Measurements from ENCODE around the gene ACP5. TPM values are rescaled to one million over a fixed set of nuclear protein-coding genes. Genes with fewer than 3 reads are reported as not detected.

Gene ACP5
- total and polyA plus RNA-seq, 3 experiments from 2014 or later = 5.7 to 11.8 (median 5.7) TPM

GRCh38 chr19:11594084-11594483 lies 16.6 kb upstream of the ACP5 start:
- H3K4me1 Mint-ChIP-seq = peaks cover 10 to 18% (median 12%) of the 10 kb centered on the region in 3 donors
- ChIA-PET POLR2A (interaction anchor here (0.9 kb wide), 1 partner anchor 40 kb away, joined by 5 read pairs; no protein-coding TSS in a partner anchor), CTCF (interaction anchor here (1.0 kb wide), 1 partner anchor 58 kb away, joined by 3 read pairs; no protein-coding TSS in a partner anchor)
- H3K4me3 Mint-ChIP-seq = no peak overlapping the region
- H3K9me3 Mint-ChIP-seq = no peaks in the 10 kb centered on the region
- DNase-seq = no peak
- peaks cover 21% of the 10 kb centered on the region for H3K4me1 ChIP-seq (ENCODE audit: insufficient read depth, low read length)
- peaks cover 0 to 5% (median 0%) of the 10 kb centered on the region in 3 donors for H3K36me3 Mint-ChIP-seq
- H3K27me3 ChIP-seq (ENCODE audit: insufficient read depth, low read length, poor library complexity, severe bottlenecking) = no peaks in the 10 kb centered on the region
- no peaks in the 10 kb centered on the region for H3K36me3 ChIP-seq (ENCODE audit: insufficient read depth, low read length)
- H3K27me3 Mint-ChIP-seq = no peaks in the 10 kb centered on the region
- no peak overlapping the region for H3K4me3 ChIP-seq (ENCODE audit: low read length)
- no peak overlapping the region for H3K27ac ChIP-seq (ENCODE audit: low read depth, low read length)
- no peaks in the 10 kb centered on the region for H3K9me3 ChIP-seq (ENCODE audit: low read length)
- peak overlapping the region in 2 of 8 donors; percentile 19 to 22 for H3K27ac Mint-ChIP-seq

- DNase-seq = no peak
- no peak overlapping the region for H3K27ac ChIP-seq (ENCODE audit: low read depth, low read length)
- H3K4me1 ChIP-seq (ENCODE audit: insufficient read depth, low read length) = no peaks in the 10 kb centered on the region
- Mint-ChIP-seq H3K27ac (peak overlapping the region in 6 of 8 donors; percentile 34 to 91 (median 58)), H3K27me3 (no peaks in the 10 kb centered on the region), H3K4me1 (peaks cover 2 to 4% (median 4%) of the 10 kb centered on the region in 3 donors), H3K36me3 (no peaks in the 10 kb centered on the region), H3K9me3 (no peaks in the 10 kb centered on the region), H3K4me3 (peak overlapping the region in 1 of 7 donors; percentile 14)
- CTCF ChIA-PET = interaction anchor here (0.6 to 1.6 kb wide), 5 partner anchors 15 to 105 kb away, joined by 3 to 13 read pairs (median 4); partner anchors contain the start of gene ELOF1
- no peak overlapping the region for H3K4me3 ChIP-seq (ENCODE audit: low read length)
- no peaks in the 10 kb centered on the region for H3K9me3 ChIP-seq (ENCODE audit: low read length)
- POLR2A ChIA-PET = no interaction called here
- no peaks in the 10 kb centered on the region for H3K27me3 ChIP-seq (ENCODE audit: insufficient read depth, low read length, poor library complexity, severe bottlenecking)
- H3K36me3 ChIP-seq (ENCODE audit: insufficient read depth, low read length) = no peaks in the 10 kb centered on the region
Observed at GRCh38 chr19:11587975-11588631, 10.7 kb upstream of the ACP5 start.

GRCh38 chr19:11587302-11587974 lies 10.0 kb upstream of the ACP5 start:
- Mint-ChIP-seq H3K27me3 (no peaks in the 10 kb centered on the region), H3K36me3 (no peaks in the 10 kb centered on the region), H3K4me3 (peak overlapping the region in 1 of 7 donors; percentile 14), H3K4me1 (peaks cover 2 to 4% (median 4%) of the 10 kb centered on the region in 3 donors), H3K27ac (peak overlapping the region in 4 of 8 donors; percentile 34 to 91 (median 57)), H3K9me3 (no peaks in the 10 kb centered on the region)
- DNase-seq = peak; percentile 64 to 83 (median 68)
- ChIA-PET POLR2A (no interaction called here), CTCF (interaction anchor here (1.0 to 1.6 kb wide), 4 partner anchors 15 to 105 kb away, joined by 4 to 13 read pairs (median 4); partner anchors contain the start of gene ELOF1)
- H3K27ac ChIP-seq (ENCODE audit: low read depth, low read length) = no peak overlapping the region
- no peaks in the 10 kb centered on the region for H3K36me3 ChIP-seq (ENCODE audit: insufficient read depth, low read length)
- H3K4me1 ChIP-seq (ENCODE audit: insufficient read depth, low read length) = no peaks in the 10 kb centered on the region
- H3K27me3 ChIP-seq (ENCODE audit: insufficient read depth, low read length, poor library complexity, severe bottlenecking) = no peaks in the 10 kb centered on the region
- no peak overlapping the region for H3K4me3 ChIP-seq (ENCODE audit: low read length)
- no peaks in the 10 kb centered on the region for H3K9me3 ChIP-seq (ENCODE audit: low read length)

- peaks cover 7 to 14% (median 13%) of the 10 kb centered on the region in 3 donors for H3K4me1 Mint-ChIP-seq
- DNase-seq = no peak
- H3K9me3 Mint-ChIP-seq = no peaks in the 10 kb centered on the region
- H3K36me3 ChIP-seq (ENCODE audit: insufficient read depth, low read length) = no peaks in the 10 kb centered on the region
- H3K27ac ChIP-seq (ENCODE audit: low read depth, low read length) = no peak overlapping the region
- H3K9me3 ChIP-seq (ENCODE audit: low read length) = no peaks in the 10 kb centered on the region
- ChIA-PET CTCF (interaction anchor here (1.5 to 1.6 kb wide), 2 partner anchors 50 to 91 kb away, joined by 3 to 7 read pairs; no protein-coding TSS in a partner anchor), POLR2A (no interaction called here)
- H3K27ac Mint-ChIP-seq = no peak overlapping the region
- H3K4me3 Mint-ChIP-seq = no peak overlapping the region
- H3K27me3 Mint-ChIP-seq = no peaks in the 10 kb centered on the region
- peaks cover 7% of the 10 kb centered on the region for H3K4me1 ChIP-seq (ENCODE audit: insufficient read depth, low read length)
- no peaks in the 10 kb centered on the region for H3K36me3 Mint-ChIP-seq
- H3K27me3 ChIP-seq (ENCODE audit: insufficient read depth, low read length, poor library complexity, severe bottlenecking) = no peaks in the 10 kb centered on the region
- no peak overlapping the region for H3K4me3 ChIP-seq (ENCODE audit: low read length)
Observed at GRCh38 chr19:11586331-11586730, 8.9 kb upstream of the ACP5 start.

GRCh38 chr19:11581740-11582139 lies 4.3 kb upstream of the ACP5 start:
- peak overlapping the region; percentile 57 to 83 (median 74) for H3K4me3 Mint-ChIP-seq
- H3K4me3 ChIP-seq (ENCODE audit: low read length) = peak overlapping the region; percentile 7
- H3K9me3 ChIP-seq (ENCODE audit: low read length) = no peaks in the 10 kb centered on the region
- H3K4me1 ChIP-seq (ENCODE audit: insufficient read depth, low read length) = peaks cover 47% of the 10 kb centered on the region
- peaks cover 0 to 5% (median 0%) of the 10 kb centered on the region in 3 donors for H3K36me3 Mint-ChIP-seq
- H3K36me3 ChIP-seq (ENCODE audit: insufficient read depth, low read length) = no peaks in the 10 kb centered on the region
- POLR2A ChIA-PET = interaction anchor here (0.7 kb wide), 1 partner anchor 1058 kb away, joined by 4 read pairs; no protein-coding TSS in a partner anchor
- H3K27ac ChIP-seq (ENCODE audit: low read depth, low read length) = peak overlapping the region; percentile 51
- peaks cover 18 to 38% (median 22%) of the 10 kb centered on the region in 3 donors for H3K4me1 Mint-ChIP-seq
- CTCF ChIA-PET = interaction anchor here (0.7 to 2.1 kb wide), 5 partner anchors 8 to 200 kb away, joined by 3 to 14 read pairs (median 3); partner anchors contain the start of gene ELOF1
- DNase-seq = peak in 2 of 5 donors; percentile 24 to 56
- no peaks in the 10 kb centered on the region for H3K27me3 Mint-ChIP-seq
- no peaks in the 10 kb centered on the region for H3K9me3 Mint-ChIP-seq
- H3K27ac Mint-ChIP-seq = peak overlapping the region; percentile 46 to 98 (median 84)
- no peaks in the 10 kb centered on the region for H3K27me3 ChIP-seq (ENCODE audit: insufficient read depth, low read length, poor library complexity, severe bottlenecking)

GRCh38 chr19:11580116-11580515 lies 2.7 kb upstream of the ACP5 start:
- Histone ChIP-seq H3K27ac (ENCODE audit: low read depth, low read length) (no peak overlapping the region), H3K27me3 (ENCODE audit: insufficient read depth, low read length, poor library complexity, severe bottlenecking) (no peaks in the 10 kb centered on the region), H3K4me1 (ENCODE audit: insufficient read depth, low read length) (peaks cover 47% of the 10 kb centered on the region), H3K36me3 (ENCODE audit: insufficient read depth, low read length) (no peaks in the 10 kb centered on the region), H3K4me3 (ENCODE audit: low read length) (no peak overlapping the region), H3K9me3 (ENCODE audit: low read length) (no peaks in the 10 kb centered on the region)
- Mint-ChIP-seq H3K27ac (peak overlapping the region in 1 of 8 donors; percentile 47), H3K4me1 (peaks cover 18 to 43% (median 22%) of the 10 kb centered on the region in 3 donors), H3K4me3 (peak overlapping the region in 2 of 7 donors; percentile 23 to 37), H3K36me3 (peaks cover 0 to 15% (median 1%) of the 10 kb centered on the region in 3 donors), H3K27me3 (no peaks in the 10 kb centered on the region), H3K9me3 (no peaks in the 10 kb centered on the region)
- ChIA-PET POLR2A (interaction anchor here (0.7 kb wide), 1 partner anchor 1089 kb away, joined by 4 read pairs; a partner anchor contains a TSS), CTCF (interaction anchor here (2.0 kb wide), 1 partner anchor 44 kb away, joined by 8 read pairs; no protein-coding TSS in a partner anchor)
- DNase-seq = no peak

GRCh38 chr19:11578258-11579142 lies 1.1 kb upstream of the ACP5 start:
- ChIA-PET CTCF (interaction anchor here (0.6 to 2.7 kb wide), 2 partner anchors 18 to 529 kb away, joined by 3 to 11 read pairs; partner anchors contain the start of gene ELOF1), POLR2A (interaction anchor here (0.5 to 0.6 kb wide), 3 partner anchors 50 to 197 kb away, joined by 3 to 7 read pairs (median 3); partner anchors contain the start of gene ECSIT)
- H3K4me3 ChIP-seq (ENCODE audit: low read length) = peak overlapping the region; percentile 57
- no peaks in the 10 kb centered on the region for H3K9me3 Mint-ChIP-seq
- DNase-seq = peak in 4 of 5 donors; percentile 18 to 56 (median 36)
- no peaks in the 10 kb centered on the region for H3K36me3 ChIP-seq (ENCODE audit: insufficient read depth, low read length)
- H3K27me3 Mint-ChIP-seq = no peaks in the 10 kb centered on the region
- H3K9me3 ChIP-seq (ENCODE audit: low read length) = no peaks in the 10 kb centered on the region
- H3K27me3 ChIP-seq (ENCODE audit: insufficient read depth, low read length, poor library complexity, severe bottlenecking) = no peaks in the 10 kb centered on the region
- peak overlapping the region in 7 of 8 donors; percentile 43 to 93 (median 70) for H3K27ac Mint-ChIP-seq
- peak overlapping the region; percentile 35 for H3K27ac ChIP-seq (ENCODE audit: low read depth, low read length)
- peaks cover 18 to 46% (median 22%) of the 10 kb centered on the region in 3 donors for H3K4me1 Mint-ChIP-seq
- peaks cover 47% of the 10 kb centered on the region for H3K4me1 ChIP-seq (ENCODE audit: insufficient read depth, low read length)
- H3K4me3 Mint-ChIP-seq = peak overlapping the region; percentile 73 to 89 (median 80)
- H3K36me3 Mint-ChIP-seq = peaks cover 0 to 18% (median 1%) of the 10 kb centered on the region in 3 donors

All from CD8-positive, alpha-beta memory T cell (primary cell).